ENCODE data around the gene MCM7. TPM values are rescaled to one million over a fixed set of nuclear protein-coding genes. Genes with fewer than 3 reads are reported as not detected.

The MCM7 gene
- total RNA-seq, 1 experiment from 2014 or later: 387 TPM

GRCh38 chr7:100118388-100119071 is 17.3 kb upstream of the MCM7 start:
- Histone ChIP-seq H2AFZ (ENCODE audit: low read depth, low read length, poor library complexity, severe bottlenecking) (no peak overlapping the region), H3K4me2 (ENCODE audit: low read length) (peak overlapping the region; percentile 91), H3K9ac (ENCODE audit: low read length) (peak overlapping the region; percentile 87), H3K27ac (ENCODE audit: low read depth, low read length) (peak overlapping the region; percentile 50), H3K4me3 (replicated peaks in 1 of 2; ENCODE audit: low read depth in 1 of 2, low read length in 2 of 2) (peak overlapping the region; percentile 90 to 99), H3K9me3 (ENCODE audit: control insufficient read depth in 1 of 2, insufficient read depth in 1 of 2, low read depth in 1 of 2, low read length in 2 of 2) (no peaks in the 10 kb centered on the region), H3K4me1 (ENCODE audit: control insufficient read depth in 1 of 2, insufficient read depth in 2 of 2, low read length in 2 of 2) (peaks cover 8 to 20% of the 10 kb centered on the region in 2 experiments), H3K27me3 (ENCODE audit: insufficient read depth, low read length) (no peaks in the 10 kb centered on the region), H4K20me1 (ENCODE audit: insufficient read depth) (no peaks in the 10 kb centered on the region), H3K9me2 (ENCODE audit: insufficient read depth) (no peaks in the 10 kb centered on the region), H3K36me3 (ENCODE audit: control insufficient read depth in 1 of 2, insufficient read depth in 2 of 2, low read length in 2 of 2) (no peaks in the 10 kb centered on the region), H3K79me2 (ENCODE audit: insufficient read depth, low read length) (peaks cover 11% of the 10 kb centered on the region)
- RAD21 ChIA-PET (ENCODE audit: low non-redundant PET in 1 of 2, low total read pairs in 2 of 2, uncharacterized antibody in 2 of 2, unreplicated experiment in 2 of 2): no interaction called here
- CTCF ChIA-PET: no interaction called here
- TSS peak; percentile 59 for BruUV-seq (replicated peaks)
- TF ChIP-seq, protein P1, sequence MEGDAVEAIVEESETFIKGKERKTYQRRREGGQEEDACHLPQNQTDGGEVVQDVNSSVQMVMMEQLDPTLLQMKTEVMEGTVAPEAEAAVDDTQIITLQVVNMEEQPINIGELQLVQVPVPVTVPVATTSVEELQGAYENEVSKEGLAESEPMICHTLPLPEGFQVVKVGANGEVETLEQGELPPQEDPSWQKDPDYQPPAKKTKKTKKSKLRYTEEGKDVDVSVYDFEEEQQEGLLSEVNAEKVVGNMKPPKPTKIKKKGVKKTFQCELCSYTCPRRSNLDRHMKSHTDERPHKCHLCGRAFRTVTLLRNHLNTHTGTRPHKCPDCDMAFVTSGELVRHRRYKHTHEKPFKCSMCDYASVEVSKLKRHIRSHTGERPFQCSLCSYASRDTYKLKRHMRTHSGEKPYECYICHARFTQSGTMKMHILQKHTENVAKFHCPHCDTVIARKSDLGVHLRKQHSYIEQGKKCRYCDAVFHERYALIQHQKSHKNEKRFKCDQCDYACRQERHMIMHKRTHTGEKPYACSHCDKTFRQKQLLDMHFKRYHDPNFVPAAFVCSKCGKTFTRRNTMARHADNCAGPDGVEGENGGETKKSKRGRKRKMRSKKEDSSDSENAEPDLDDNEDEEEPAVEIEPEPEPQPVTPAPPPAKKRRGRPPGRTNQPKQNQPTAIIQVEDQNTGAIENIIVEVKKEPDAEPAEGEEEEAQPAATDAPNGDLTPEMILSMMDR (IDR thresholded peaks at IDR 0.05 in 2 of 3, conservative IDR thresholded peaks at IDR 0.05 in 1 of 3; ENCODE audit: borderline replicate concordance in 1 of 3, insufficient read depth in 1 of 3, low read depth in 2 of 3, low read length in 2 of 3): no peak
- no peak for TF ChIP-seq SIN3A (IDR thresholded peaks at IDR 0.05; ENCODE audit: low read depth)
- TF ChIP-seq SP1 (IDR thresholded peaks at IDR 0.05; ENCODE audit: low read depth): no peak
- no peak for TF ChIP-seq YY1 (IDR thresholded peaks at IDR 0.05; ENCODE audit: extremely low read depth, insufficient replicate concordance, low read depth, low read length)
- no peak for TF ChIP-seq EZH2 (IDR thresholded peaks at IDR 0.05)
- TF ChIP-seq TCF7L2 (IDR thresholded peaks at IDR 0.05; ENCODE audit: borderline replicate concordance, extremely low read depth, insufficient read depth, insufficient read length): no peak
- no peak for TF ChIP-seq ZNF274 (IDR thresholded peaks at IDR 0.05; ENCODE audit: low read depth, low read length)
- no peak for TF ChIP-seq FOSL1 (IDR thresholded peaks at IDR 0.05; ENCODE audit: low read depth)
- no peak for TF ChIP-seq CEBPB (IDR thresholded peaks at IDR 0.05; ENCODE audit: low read depth)
- TF ChIP-seq, protein P2, sequence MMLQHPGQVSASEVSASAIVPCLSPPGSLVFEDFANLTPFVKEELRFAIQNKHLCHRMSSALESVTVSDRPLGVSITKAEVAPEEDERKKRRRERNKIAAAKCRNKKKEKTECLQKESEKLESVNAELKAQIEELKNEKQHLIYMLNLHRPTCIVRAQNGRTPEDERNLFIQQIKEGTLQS (IDR thresholded peaks at IDR 0.05): no peak
- intact Hi-C loops (cut with micrococcal nuclease): no loop called here
- no peak for ATAC-seq
- POLR2A ChIA-PET: no interaction called here
- DNase-seq (ENCODE audit: low read depth, low spot score): no peak

Measured in HCT116 (cell line).